Measurements from ENCODE around the gene DDA1.

DNA sequence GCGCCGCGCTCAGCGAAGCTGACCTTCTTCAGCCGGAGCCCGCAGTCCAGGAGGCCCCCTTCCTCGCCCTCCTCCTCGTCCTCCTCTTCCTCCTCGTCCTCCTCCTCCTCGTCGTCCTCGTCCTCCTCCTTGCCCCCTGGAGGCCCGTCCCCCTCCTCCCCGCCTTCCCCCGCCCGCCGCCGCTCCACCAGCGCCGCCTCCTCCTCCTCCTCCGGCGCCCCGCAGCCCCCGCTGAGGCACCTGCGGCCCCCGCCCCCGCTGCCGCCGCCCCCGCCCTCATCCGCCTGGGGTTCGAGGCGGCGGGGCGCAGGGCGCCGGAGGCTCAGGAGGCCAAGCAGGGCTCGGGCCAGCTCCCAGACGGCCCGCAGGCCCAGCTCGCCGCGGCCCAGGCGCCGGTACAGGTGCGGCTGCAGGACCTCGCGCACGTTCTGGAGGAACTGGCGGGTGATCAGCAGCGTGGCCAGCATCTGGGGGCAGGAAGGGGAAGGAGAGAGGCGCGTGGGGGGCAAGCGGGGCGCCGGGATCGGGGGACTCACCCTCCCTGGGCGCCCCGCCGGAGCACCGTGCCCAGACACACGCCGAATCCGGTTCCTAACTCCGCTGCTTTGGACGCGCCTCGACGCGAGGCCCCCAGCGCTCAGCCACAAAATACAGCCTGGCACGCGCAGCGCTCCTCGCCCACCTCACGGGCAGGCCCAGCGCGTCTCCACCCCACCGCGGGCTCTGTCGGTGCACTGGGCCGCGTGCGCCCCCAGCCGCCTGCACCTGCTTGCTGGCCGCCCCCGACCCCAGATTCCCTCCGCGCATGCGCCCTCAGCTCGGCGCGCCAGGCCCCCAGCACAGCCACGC is 19.4 kb downstream of the DDA1 start:
- no peak for TF ChIP-seq EZH2 (IDR thresholded peaks at IDR 0.05)
- TF ChIP-seq, protein P1, sequence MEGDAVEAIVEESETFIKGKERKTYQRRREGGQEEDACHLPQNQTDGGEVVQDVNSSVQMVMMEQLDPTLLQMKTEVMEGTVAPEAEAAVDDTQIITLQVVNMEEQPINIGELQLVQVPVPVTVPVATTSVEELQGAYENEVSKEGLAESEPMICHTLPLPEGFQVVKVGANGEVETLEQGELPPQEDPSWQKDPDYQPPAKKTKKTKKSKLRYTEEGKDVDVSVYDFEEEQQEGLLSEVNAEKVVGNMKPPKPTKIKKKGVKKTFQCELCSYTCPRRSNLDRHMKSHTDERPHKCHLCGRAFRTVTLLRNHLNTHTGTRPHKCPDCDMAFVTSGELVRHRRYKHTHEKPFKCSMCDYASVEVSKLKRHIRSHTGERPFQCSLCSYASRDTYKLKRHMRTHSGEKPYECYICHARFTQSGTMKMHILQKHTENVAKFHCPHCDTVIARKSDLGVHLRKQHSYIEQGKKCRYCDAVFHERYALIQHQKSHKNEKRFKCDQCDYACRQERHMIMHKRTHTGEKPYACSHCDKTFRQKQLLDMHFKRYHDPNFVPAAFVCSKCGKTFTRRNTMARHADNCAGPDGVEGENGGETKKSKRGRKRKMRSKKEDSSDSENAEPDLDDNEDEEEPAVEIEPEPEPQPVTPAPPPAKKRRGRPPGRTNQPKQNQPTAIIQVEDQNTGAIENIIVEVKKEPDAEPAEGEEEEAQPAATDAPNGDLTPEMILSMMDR (IDR thresholded peaks at IDR 0.05): no peak
